HG03565 (cell line): ENCODE results near the gene RFTN1.
A peak's percentile ranks its signal among the peaks of the same experiment; 100 is the strongest.

Source experiments
- ATAC-seq: cut with Tn5 transposase; IDR thresholded peaks from one replicate; pipeline ENCODE4 v1.9.1; 2021; ENCODE audit warnings: mild to moderate bottlenecking, moderate library complexity; ENCODE audit not compliant: unreplicated experiment

The RFTN1 gene, protein sequence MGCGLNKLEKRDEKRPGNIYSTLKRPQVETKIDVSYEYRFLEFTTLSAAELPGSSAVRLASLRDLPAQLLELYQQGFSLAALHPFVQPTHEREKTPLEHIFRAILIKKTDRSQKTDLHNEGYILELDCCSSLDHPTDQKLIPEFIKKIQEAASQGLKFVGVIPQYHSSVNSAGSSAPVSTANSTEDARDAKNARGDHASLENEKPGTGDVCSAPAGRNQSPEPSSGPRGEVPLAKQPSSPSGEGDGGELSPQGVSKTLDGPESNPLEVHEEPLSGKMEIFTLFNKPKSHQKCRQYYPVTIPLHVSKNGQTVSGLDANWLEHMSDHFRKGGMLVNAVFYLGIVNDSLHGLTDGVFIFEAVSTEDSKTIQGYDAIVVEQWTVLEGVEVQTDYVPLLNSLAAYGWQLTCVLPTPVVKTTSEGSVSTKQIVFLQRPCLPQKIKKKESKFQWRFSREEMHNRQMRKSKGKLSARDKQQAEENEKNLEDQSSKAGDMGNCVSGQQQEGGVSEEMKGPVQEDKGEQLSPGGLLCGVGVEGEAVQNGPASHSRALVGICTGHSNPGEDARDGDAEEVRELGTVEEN

DNA sequence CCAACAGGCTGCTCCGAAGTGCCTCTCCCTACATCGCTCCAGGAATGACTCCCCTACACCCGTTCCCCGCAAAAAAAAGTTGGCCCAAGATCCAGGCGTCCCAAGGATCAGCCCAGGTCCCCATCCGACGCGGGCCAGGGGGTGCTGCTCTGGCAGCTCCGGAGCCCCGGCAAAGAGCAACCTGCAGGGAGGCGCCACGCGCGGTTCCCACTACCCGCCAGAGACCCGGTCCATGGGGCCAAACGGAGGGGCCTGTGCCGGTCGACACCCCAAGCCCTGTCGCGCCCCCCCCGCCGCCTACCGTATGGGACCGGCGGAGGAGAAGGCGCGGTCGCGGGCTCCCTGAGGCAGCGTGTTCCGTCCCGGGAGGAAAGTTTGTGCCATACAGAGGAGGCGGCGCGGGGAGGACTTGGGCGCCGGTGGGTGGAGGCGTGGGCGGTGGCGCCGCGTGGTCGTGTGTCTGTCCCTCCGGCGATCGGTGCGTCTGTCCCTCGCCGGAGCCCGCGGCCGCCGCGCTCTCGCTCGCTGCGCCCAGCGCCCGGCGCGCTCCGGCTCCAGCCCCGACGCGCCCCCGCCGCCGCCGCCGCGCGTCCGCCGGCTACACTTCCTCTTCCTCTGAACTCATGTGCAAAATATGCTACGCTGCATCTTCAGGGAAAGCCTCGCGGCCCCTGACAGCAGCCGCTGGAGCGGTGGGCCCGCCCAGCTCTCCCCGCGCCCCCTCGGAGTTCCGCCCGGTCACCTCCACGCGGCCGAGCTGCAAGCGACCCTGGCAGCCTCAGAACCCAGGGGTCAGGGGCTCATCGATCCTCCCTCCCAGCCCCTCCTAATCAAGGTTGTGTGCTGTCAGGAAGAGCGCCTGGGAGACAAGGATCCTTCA, at the start of gene RFTN1:
Gene RFTN1 (minus strand): TSS at position 559 of the 880 bp plus-strand sequence. CDS start 19,830 bp downstream, outside the sequence.
- no peak for ATAC-seq

DNA sequence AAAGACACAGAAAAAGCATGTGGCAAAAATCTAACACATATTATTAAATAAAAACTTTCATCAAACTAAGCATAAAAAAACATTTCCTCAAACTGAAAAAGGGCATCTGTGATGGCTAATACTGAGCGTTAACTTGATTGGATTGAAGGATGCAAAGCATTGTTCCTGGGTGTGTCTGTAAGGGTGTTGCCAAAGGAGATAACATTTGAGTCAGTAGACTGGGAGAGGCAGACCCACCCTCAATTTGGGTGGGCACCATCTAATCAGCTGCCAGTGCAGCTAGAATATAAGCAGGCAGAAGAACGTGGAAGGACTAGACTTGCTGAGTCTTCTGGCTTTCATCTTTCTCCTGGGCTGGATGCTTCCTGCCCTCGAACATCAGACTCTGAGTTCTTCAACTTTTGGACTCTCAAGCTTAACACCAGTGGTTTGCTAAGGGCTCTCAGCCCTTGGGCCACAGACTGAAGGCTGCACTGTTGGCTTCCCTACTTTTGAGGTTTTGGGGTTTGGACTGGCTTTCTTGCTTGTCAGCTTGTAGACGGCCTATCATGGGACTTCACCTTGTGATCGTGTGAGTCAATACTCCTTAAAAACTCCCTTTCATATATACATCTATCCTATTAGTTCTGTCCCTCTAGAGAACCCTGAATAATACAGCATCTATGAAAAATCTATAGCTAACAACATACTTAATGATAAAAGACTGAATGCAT, 46.3 kb upstream of the RFTN1 start:
- ATAC-seq = no peak

DNA sequence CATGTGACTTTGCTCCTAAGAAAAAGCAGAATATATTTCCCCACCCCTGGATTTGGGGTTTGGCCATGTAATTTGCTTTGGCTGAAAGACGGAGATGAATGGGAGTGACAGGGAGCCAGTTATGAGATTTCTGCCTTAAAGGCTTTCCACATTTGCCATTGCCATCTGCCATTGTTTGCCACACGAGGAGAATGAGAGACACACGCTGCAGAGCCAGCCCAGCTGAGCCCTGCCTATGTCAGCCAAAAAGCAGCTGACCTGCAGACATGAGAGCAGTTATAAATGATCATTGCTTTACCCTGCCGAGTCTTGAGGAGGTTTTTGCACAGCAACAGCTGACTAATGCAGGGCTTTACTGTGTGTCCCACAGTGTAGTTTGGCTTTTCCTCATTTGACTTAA, 40.6 kb upstream of the RFTN1 start:
- ATAC-seq = no peak

DNA sequence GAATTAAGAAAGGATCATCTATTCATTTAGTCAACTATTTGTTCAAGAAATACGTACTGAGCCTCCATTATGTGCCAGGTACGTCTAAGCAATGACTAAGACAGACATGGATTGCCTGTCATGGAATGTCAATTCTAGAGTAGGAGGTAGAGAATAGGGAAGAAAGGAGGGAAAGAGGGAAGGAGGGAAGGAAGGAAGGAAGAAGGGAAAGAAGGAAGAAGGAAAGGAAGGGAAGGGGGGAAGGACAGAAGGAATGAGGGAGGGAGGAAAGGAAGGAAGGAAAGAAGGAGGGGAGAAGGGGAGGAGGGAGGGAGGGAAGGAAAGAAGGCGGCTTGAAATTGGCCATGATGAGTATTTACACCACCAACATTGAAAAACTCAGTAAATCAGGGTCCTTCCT, 39.3 kb upstream of the RFTN1 start:
- no peak for ATAC-seq

DNA sequence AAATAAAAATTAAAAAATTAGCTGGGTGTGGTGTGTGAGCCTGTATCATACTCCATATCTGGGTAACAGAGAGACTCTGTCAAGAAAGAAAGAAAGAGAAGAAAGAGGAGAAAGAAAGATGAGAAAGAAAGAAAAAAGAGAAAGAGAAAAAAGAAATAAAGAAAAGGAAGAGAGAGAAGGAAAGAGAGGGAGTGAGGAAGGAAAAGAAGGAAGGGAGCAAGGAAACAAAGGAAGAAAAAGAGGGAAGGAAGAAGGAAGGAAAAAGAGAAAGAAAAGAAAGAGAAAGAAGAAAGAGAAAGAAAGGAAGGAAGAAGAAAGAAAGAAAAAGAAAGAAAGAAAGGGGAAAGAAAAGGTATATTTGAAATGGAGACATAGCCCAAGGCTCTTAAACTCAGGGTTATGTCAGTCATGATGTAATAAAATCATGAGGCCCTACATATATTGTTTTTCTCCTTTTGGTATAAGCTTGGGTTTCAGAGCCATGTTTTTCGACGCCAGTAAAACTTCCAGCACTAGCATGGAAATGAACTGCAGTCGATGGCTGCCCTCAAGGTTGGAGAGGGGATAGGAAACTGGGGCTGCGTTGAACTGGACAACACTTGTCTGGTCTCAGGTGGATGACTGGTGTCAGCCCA, 38.0 kb upstream of the RFTN1 start:
- ATAC-seq = no peak

DNA sequence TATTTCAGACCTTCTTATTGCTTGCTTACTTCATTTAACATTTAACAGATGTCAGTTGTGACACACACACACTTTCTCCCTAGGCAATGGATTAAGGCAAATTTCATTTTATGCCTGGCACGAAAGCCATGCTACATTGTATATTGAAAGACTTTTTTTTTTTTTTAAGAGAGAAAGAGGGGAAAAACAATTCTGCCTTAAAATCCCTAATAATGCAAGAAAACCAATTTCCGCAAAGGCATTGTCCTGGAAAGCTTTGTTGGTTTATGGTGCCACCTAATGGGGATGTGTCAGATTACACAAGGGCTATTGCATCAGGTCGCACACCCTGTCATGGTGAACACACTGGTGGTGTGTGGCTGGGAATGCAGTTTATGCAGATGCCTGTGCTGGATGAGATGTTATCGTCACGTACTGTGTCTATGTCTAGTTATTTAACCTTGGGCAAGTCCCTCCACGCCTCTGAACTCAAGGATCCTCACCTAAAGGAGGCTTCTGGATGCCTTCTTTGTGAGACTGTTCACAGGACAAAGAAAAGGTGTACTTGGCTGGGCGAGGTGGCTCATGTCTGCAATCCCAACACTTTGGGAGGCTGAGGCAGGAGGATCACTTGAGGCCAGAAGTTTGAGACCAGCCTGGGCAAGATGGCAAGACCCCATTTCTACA, 37.3 kb upstream of the RFTN1 start:
- peak; percentile 86 for ATAC-seq

DNA sequence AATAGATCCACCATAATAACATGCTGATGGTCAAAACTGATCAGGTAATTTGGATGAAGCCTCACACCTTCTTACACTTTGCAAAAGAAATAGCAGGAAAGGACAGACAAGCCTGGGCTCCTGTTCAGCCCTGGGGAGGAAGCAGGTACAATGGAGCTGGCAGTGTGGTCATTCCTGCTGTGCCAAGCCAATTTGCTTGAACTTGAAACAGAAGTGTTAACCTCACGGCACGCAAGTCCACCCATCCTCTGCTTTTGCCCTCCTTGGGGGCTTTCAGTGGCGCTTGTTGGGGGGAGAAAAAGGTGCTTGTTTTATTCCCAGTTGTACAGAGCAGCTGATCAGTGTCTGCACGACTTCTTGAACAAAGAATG, 36.8 kb upstream of the RFTN1 start:
- ATAC-seq = no peak

DNA sequence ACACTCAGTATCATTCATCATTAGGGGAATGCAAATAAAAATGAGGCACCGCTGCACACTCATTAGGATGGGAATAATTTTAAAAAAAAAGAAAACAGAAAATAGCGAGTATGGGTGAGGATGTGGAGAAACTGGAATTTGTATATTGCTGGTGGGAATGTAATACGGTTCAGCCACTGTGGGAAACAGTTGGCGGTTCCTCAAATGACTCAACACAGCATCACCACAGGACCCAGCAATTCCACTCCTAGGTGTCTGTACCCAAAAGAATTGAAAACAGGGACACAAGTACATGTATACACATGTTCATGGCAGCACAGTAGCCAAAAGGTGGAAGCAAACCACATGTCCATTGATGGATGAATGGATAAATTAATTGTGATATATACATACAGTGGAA, 35.2 kb upstream of the RFTN1 start:
- ATAC-seq = no peak

DNA sequence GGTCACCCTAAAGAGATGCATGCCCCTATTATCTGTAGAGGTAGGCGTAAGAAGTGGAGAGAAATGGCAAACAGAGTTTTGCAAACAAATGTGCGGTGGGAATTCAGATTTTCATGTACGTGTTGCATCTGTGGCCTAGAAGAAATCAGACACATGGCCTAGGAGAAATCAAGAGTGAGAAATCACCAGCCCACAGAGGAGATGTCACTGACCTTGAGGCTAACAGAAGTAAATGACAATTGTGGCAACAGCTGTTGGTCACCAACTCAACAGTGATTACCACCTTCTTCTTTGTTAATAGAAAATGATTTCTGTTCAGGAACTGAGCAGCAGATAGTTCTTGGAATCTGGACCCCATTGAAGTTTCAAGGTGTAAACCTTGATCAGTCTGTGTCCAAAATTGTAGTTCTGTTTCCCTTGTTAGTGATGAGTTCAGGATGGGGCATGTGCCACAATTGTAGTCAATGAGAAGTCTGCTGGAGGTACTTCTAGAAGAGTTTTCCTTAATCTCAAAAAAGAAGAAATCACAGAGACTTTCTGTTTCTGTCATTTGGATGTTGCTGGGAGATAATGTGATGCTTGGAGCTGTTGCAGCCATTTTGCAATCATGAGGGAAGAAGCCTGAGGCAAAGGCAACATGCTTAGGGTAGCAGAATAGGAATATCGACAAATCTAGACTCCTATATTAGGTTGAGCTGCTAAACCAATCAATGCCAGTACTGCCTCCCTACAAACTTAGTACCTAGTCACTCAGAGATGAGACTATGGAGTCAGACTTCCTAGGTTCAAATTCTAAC, 34.3 kb upstream of the RFTN1 start:
- ATAC-seq = no peak

DNA sequence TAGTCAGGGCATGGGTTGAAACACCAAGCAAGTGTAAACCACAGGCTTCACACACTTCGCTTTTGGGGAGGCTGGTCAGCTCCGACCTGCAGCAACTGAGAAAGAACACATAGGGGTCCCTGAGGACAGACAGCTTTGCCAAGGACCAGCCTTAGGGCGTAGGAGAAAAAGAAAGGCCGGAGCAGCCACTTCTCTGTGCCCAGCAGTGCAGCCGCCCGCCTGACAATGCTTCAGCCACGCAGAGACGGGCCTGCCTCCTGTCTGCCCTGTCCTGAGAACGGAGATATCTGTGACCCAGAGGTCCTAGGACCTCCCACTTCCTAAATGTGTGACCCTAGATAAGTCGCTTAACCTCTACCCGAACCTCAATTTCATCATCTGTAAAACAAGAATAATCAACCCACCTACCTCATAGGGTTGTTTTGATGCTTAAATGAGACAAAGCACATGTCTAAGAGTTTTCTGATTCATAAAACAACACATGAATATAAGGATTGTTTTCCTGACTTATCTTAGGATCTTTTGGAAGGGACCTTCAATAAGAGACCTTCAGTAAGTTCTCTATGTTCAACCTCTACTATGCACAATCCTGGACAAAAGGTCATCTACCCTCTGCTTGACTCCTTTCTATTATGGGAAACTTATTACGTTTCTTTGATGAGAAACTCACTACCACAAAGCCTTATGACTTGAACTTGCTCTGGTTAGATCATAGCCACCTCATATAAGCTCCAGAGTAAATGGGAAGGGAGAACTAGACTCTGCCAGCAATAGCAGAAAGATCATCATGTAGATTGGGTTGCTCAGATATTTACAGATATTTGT, 32.9 kb upstream of the RFTN1 start:
- no peak for ATAC-seq

DNA sequence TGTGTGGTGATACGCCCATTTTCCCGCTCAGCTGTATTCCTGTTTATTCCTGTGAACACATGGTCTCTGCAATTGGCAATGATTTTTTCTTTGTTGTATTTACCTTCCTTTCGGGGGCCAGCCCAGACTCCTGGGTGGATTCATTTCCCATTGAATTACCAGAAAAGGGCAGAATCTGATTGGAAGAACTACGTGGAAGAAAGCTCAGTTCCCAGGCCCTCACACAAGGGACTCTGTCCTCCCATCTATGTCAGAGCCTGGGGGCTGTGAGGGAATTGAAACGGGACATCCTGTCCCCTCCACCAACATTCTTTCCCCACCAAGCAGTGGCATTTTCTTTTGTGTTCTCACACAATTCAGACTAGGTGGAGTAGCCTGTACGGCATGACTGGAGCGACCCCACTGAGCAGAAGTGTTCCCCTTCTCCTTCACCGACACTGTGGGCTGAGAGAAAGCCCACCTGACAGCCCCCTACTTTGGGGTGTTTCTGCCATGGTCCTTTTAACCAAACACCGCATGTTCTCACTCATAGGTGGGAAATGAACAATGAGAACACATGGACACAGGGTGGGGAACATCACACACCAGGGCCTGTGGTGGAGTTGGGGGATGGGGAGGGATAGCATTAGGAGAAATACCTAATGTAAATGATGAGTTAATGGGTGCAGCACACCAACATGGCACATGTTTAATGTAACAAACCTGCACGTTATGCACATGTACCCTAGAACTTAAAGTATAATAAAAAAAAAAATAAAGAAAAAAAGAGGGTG, 32.1 kb upstream of the RFTN1 start:
- ATAC-seq = no peak

DNA sequence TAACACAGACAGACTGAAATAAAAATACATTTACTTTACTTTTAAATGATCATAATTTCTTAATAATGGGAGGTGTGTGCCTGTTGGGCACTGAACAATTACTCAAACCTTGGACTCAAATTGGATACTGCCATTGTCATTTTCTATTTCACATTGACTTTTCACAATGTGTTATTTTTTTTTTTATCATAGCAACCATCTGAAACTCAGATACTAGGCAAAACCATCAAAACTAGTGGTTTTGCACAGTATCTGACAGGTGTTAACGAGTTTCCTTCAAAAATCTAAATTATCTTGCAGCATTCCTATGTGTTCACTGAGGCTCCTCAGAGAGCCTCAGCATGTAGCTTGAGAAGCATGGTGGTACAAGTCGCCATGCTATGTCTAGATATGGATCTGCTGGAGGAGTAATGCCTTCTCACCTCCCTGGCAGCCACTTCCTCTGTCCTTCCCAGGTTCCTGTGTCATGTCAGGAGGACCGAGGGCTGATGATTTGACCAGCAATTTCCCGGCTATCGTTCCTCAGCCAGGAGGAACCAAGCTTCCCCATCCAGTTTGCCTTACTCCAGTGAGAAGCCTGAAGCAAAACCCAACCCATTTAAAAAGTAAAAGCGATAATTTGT, 29.9 kb upstream of the RFTN1 start:
- ATAC-seq = no peak

DNA sequence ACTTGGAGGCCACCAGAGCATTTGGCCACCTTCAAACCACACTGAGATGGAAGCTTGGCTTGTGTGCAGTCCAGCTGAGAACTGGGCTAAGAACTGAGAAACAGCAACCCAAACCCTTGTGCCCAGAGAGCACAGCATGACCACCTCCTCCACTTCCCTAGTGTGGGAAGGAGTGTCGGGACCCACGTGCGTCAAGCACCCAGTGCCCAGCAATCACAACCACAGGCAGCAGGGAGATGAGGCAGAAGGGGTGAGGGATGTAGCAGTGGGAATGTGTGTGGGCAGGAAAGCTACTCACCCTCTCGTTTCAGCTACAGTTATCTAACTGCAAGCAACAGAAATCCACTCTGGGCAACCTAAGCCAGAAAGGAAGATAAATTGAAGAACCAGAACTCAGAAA, 25.0 kb upstream of the RFTN1 start:
- no peak for ATAC-seq

DNA sequence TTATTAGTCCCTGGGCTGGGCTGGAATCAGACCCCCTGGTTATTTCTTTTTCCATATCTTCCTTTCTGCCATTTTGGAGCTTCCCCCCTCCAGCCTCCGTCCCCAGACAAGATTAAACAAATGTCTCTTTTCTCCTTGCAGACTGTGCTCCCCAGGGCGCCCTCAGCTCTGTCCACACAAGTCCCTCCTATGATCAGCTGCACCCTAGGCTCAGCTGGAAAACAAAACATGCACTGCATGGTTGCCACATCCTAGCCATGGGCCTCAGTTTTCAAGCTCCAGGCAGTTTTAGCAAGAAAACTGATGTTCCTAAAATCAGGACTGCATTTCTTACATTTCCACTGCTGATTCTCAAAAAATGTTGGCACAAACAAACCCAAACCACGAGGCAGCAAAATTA, 23.5 kb upstream of the RFTN1 start:
- no peak for ATAC-seq

DNA sequence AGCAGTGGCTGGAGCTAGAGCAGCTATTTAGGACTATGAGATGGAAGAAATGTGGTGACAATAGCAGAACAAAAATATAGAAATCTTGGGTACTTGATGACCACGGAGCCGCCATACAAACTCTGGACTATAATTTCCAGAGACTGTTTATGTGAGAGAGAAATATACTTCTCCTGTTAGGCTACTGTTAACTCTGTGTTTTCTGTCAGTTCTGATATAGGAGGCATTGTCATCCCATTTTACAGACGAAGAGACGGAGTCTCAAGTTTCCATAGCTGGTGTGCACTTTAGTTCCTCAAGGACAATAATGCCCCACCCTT, 22.8 kb upstream of the RFTN1 start:
- no peak for ATAC-seq

DNA sequence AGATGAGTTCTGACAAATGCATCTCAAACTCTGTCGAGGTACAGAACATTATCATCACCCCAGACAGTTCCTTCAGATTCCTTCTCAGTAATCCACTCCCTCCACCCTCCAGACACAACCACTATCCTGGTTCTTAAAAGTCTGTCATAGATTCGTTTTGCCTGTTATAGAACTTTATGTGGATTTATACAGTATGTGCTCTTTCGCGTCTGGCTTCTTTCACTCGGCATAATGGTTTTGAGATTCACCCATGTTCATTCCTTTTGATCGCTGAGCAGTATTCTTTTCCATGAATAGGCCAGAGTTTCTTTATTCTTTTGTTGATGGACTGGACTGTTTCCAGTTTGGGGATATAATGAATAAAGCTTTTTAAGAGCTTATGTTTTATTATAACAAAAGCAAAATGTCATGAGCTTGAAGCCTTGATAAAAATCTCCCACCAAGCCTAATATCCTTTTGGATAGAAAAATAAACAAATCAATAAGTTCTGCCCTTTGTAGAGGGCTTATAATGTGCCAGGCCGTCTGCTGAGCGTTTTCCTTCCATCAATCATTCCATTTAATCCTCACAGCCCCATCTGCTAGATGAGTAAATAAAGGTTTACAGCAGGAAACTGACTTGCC, 21.3 kb upstream of the RFTN1 start:
- no peak for ATAC-seq
